ENCODE measurements around the gene CCDC12.

GRCh38 chr3:46997453-46998091 is 21.0 kb upstream of the CCDC12 start:
- TF ChIP-seq CTCF (IDR thresholded peaks at IDR 0.05) (no peak), POLR2A (IDR thresholded peaks at IDR 0.05) (no peak)

Measured in lower leg skin (tissue), 3 donors.